Thoracic aorta (tissue), 2 donors: ENCODE measurements around the gene GPSM3. TPM values are rescaled to one million over a fixed set of nuclear protein-coding genes. Genes with fewer than 3 reads are reported as not detected.

ENCODE experiments used
- ATAC-seq: fragments of 150-250 bp; one replicate; pipeline ENCODE4 v1.8.0; 2017; ENCODE audit warnings: low read depth; ENCODE audit not compliant: insufficient number of reproducible peaks, low FRiP score
- DNase-seq: peaks from one replicate; pipeline ENCODE4 v3.0.0-alpha.2; 2020; ENCODE audit warnings: low spot score
- H3K27ac ChIP-seq, 2 donors: fragments of 200-600 bp; sonication (generic); 1 replicate in 1 of 2; 2 replicates in 1 of 2; pipeline ENCODE4 v1.5.1; 2016; ENCODE audit warnings: mild to moderate bottlenecking in 2 of 2, moderate library complexity in 2 of 2
- H3K27me3 ChIP-seq: fragments of 200-600 bp; sonication (generic); replicated peaks from 2 replicates; pipeline ENCODE4 v1.6.0; 2016; ENCODE audit warnings: mild to moderate bottlenecking; ENCODE audit not compliant: insufficient read depth
- H3K36me3 ChIP-seq: fragments of 200-600 bp; sonication (generic); one replicate; pipeline ENCODE4 v1.5.1; 2016
- H3K4me1 ChIP-seq, 2 donors: fragments of 200-600 bp; sonication (generic); 1 replicate in 1 of 2; 2 replicates in 1 of 2; pipeline versions ENCODE4 v1.5.1 to v1.6.0; 2016; ENCODE audit warnings: low read depth in 2 of 2, mild to moderate bottlenecking in 1 of 2; ENCODE audit not compliant: control insufficient read depth in 1 of 2
- H3K4me3 ChIP-seq: fragments of 200-600 bp; sonication (generic); 2 replicates; pipeline ENCODE4 v1.5.1; 2016; ENCODE audit warnings: mild to moderate bottlenecking
- H3K9me3 ChIP-seq: fragments of 200-600 bp; sonication (generic); 2 replicates; pipeline ENCODE4 v1.5.1; 2016
- total RNA-seq, 2 donors: library from RNA; depleted of rRNA; stranded (reverse); fragments of >200 nt; gene quantifications; one replicate each; pipeline versions ENCODE4 v1.1.0 to v1.2.3, GENCODE V29; 2016
- TF ChIP-seq, protein P1 (sequence below): fragments of 200-600 bp; sonication (generic); IDR thresholded peaks from one replicate; pipeline ENCODE4 v1.5.1; 2019; ENCODE audit warnings: antibody characterized with exemption

GPSM3 gene
- total RNA-seq, 2 donors from 2014 or later: 11.9 to 22.2 TPM

DNA sequence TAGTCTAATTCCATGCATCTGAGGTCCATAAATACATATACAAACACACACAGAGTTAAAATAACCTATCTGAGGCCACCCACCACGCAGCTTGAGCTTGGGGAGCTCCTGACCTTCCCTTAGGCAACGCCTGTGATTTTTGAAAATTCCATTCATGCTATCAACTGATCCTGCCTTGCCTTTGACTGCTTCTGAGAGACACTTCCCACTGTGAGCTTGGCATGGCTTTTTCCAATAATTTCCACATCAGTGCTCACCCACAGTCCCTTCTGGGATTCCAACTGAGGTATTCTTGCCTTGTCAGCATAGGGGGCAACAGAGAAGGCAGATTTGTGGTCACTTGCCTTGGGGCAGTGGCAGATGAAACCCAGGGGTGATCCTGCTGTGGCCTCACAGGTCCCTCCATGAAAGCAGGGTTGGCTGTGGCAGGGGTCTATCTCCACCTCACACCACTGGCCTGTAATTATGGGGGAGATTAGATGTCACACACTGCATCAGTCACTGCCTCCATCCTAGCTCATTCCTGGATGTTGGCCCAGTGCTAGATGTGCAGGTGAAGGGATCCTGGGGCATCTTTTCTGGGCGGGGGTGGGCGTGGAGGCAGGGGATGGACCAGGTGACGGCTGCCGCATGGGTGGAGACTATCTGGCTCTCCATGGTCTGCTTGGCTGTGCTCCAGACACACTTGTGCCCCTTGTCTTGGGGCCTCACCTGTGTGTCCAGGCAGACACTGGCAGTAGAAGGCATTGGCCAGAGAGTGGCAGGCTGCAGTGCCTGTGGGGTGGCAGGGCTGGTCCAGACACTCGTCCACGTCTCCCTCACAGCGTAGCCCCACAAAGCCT is 11.2 kb upstream of the GPSM3 start:
- Histone ChIP-seq H3K4me1 (no peaks in the 10 kb centered on the region), H3K9me3 (no peaks in the 10 kb centered on the region), H3K4me3 (no peak overlapping the region), H3K27ac (no peak overlapping the region), H3K27me3 (no peaks in the 10 kb centered on the region), H3K36me3 (no peaks in the 10 kb centered on the region)
- TF ChIP-seq, protein P1, sequence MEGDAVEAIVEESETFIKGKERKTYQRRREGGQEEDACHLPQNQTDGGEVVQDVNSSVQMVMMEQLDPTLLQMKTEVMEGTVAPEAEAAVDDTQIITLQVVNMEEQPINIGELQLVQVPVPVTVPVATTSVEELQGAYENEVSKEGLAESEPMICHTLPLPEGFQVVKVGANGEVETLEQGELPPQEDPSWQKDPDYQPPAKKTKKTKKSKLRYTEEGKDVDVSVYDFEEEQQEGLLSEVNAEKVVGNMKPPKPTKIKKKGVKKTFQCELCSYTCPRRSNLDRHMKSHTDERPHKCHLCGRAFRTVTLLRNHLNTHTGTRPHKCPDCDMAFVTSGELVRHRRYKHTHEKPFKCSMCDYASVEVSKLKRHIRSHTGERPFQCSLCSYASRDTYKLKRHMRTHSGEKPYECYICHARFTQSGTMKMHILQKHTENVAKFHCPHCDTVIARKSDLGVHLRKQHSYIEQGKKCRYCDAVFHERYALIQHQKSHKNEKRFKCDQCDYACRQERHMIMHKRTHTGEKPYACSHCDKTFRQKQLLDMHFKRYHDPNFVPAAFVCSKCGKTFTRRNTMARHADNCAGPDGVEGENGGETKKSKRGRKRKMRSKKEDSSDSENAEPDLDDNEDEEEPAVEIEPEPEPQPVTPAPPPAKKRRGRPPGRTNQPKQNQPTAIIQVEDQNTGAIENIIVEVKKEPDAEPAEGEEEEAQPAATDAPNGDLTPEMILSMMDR: no peak
- no peak for ATAC-seq
- no peak for DNase-seq

DNA sequence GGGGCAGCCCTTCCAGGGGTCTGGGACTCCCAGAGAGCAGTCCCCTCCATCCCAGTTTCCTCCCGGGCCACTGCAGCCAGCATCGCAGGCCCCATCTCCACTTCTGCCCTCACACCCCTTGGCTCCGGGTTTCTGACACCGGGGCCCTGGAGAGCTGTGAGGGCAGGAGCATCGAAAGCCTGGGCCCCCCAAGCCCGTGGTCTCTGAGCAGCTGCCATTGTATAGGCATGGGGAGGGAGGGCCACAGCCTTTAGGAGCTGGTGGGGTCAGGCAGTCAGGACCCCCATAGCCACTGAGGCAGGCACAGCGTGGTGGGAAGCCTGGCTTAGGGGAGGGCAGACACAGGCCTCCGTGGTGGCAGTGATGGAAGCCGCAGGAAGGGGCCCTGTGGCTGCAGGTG is 9.7 kb upstream of the GPSM3 start:
- TF ChIP-seq, protein P1: no peak
- Histone ChIP-seq H3K36me3 (no peaks in the 10 kb centered on the region), H3K27me3 (no peaks in the 10 kb centered on the region), H3K9me3 (no peaks in the 10 kb centered on the region), H3K4me3 (no peak overlapping the region), H3K27ac (no peak overlapping the region), H3K4me1 (peaks cover 2 to 3% of the 10 kb centered on the region in 2 donors)
- no peak for DNase-seq
- ATAC-seq: no peak

DNA sequence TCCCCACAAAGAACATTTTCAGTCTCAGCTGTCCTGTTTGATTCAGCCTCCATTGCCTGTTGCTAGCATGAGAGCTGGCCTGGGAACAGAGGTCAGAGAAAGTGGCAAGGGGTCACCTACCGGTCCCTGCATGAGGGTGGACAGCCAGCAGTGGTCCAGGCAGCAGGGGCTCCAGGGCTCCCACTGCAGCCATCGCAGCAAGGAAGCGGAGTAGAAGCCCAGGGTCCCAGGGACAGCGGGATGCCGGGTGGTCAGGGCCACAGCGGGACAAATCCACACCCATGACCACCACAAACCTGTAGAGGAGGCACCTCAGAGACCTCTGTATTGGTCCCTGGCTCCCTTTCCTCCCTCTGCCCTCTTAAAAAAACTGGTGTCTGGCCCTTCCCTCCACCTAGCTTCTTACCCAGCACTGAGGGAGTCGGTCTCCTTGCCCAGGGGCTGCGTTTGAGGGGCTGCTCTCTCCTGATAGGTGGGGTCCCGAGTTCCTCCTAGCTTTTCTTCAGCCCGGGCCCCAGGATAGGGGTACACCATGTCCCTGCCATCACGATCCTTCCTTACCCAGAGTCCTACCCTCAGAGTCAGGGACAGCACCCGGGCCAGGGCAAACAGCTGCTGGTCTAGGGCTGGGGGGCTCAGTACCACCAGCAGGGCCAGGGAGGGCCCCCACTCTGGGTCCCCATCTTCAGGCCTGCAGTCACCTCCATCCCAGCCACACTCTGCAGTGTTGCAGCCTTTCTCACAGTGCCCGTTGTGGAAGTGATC is 8.4 kb upstream of the GPSM3 start:
- no peak for ATAC-seq
- no peak overlapping the region for H3K4me3 ChIP-seq
- no peaks in the 10 kb centered on the region for H3K27me3 ChIP-seq
- H3K36me3 ChIP-seq: no peaks in the 10 kb centered on the region
- peaks cover 7 to 9% of the 10 kb centered on the region in 2 donors for H3K4me1 ChIP-seq
- no peak overlapping the region for H3K27ac ChIP-seq
- TF ChIP-seq, protein P1: no peak
- no peak for DNase-seq
- H3K9me3 ChIP-seq: no peaks in the 10 kb centered on the region

DNA sequence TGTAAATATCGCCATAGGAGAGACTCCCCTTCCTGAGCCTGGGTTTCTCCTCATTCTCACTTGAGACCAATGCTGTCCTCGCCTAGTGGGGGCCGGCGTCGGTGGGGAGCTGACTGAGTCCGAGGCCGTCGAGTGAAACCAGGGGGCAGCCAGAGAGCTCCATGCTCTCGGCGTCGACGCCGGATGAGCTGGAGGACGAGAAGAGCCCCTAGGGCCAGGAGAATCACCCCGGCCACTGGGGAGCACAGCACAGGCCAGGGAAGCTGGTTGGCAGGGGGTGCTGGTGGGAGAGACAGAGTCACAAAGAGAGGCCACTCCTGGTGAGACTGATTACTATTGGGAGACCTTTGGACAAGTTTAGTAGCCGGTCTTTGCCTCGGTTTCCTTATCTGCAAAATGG is 6.4 kb upstream of the GPSM3 start:
- peaks cover 11 to 18% of the 10 kb centered on the region in 2 donors for H3K4me1 ChIP-seq
- ATAC-seq (no peak), DNase-seq (no peak)
- H3K27ac ChIP-seq: no peak overlapping the region
- TF ChIP-seq, protein P1: no peak
- no peaks in the 10 kb centered on the region for H3K9me3 ChIP-seq
- no peaks in the 10 kb centered on the region for H3K36me3 ChIP-seq
- H3K4me3 ChIP-seq: no peak overlapping the region
- no peaks in the 10 kb centered on the region for H3K27me3 ChIP-seq

DNA sequence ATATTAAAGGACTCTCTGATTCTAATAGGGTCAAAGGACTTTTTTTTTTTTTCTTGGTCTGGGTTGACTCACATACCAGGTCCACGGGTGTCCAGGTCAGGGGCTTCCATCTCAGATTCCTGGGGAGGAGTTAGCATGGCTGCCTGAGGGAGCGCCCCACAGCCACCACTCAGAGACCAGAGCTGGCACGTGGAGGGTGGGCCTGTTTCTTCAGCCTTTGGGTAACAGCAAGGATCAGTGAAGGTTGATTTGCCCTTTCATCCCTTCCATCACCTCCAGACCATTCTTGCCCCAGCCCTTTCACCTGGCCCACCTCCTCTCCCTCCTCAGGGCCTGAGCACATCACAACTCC is 5.9 kb upstream of the GPSM3 start:
- H3K27me3 ChIP-seq: no peaks in the 10 kb centered on the region
- no peak for DNase-seq
- no peak overlapping the region for H3K27ac ChIP-seq
- no peaks in the 10 kb centered on the region for H3K36me3 ChIP-seq
- TF ChIP-seq, protein P1: no peak
- H3K4me1 ChIP-seq: peaks cover 11 to 18% of the 10 kb centered on the region in 2 donors
- ATAC-seq: no peak
- no peak overlapping the region for H3K4me3 ChIP-seq
- no peaks in the 10 kb centered on the region for H3K9me3 ChIP-seq
